ENCODE results near the gene TNNT3. TPM values are rescaled to one million over a fixed set of nuclear protein-coding genes. Genes with fewer than 3 reads are reported as not detected.

TNNT3 gene
- total RNA-seq (2022), result not detected in 2 replicates
- Bru-seq, nascent RNA, result not detected
- not detected for BruChase-seq, experiment 1, labeled RNA remaining after a 6-hour chase
- not detected for BruChase-seq, experiment 2, labeled RNA remaining after a 2-hour chase
- long read RNA-seq, result 0 reads

GRCh38 chr11:1919391-1920127 lies at the start of gene TNNT3:
TNNT3 (plus strand) TSS chr11:1919703; CDS start chr11:1922875, 3,172 bp downstream.
- BruUV-seq (replicated peaks), result no TSS peak
- Mint-ChIP-seq H3K27ac (ENCODE audit: unreplicated experiment) (no peak within 1 kb of the TSS), H3K9me3 (ENCODE audit: low read depth, unreplicated experiment) (peaks cover 3% of the 10 kb centered on the region), H3K36me3 (ENCODE audit: insufficient read depth, unreplicated experiment) (peaks cover 5% of the 10 kb centered on the region), H3K4me1 (ENCODE audit: low read depth, unreplicated experiment) (peaks cover 8% of the 10 kb centered on the region), H3K27me3 (ENCODE audit: unreplicated experiment) (peaks cover 71% of the 10 kb centered on the region), H3K4me3 (ENCODE audit: low read depth, unreplicated experiment) (no peak within 1 kb of the TSS)
- no peak for DNase-seq
- TF ChIP-seq CTCF (IDR thresholded peaks at IDR 0.05; ENCODE audit: unreplicated experiment), result no peak
- CTCF ChIA-PET, result interaction anchor here (0.7 to 1.1 kb wide), 2 partner anchors 90 to 267 kb away, joined by 3 read pairs; no protein-coding TSS in a partner anchor
- intact Hi-C loops (cut with micrococcal nuclease; ENCODE audit: unreplicated experiment), result no loop called here

- Mint-ChIP-seq H3K27ac (ENCODE audit: unreplicated experiment) (no peak overlapping the region), H3K4me1 (ENCODE audit: low read depth, unreplicated experiment) (no peaks in the 10 kb centered on the region), H3K4me3 (ENCODE audit: low read depth, unreplicated experiment) (no peak overlapping the region), H3K27me3 (ENCODE audit: unreplicated experiment) (peaks cover 60% of the 10 kb centered on the region), H3K9me3 (ENCODE audit: low read depth, unreplicated experiment) (no peaks in the 10 kb centered on the region), H3K36me3 (ENCODE audit: insufficient read depth, unreplicated experiment) (no peaks in the 10 kb centered on the region)
- CTCF ChIA-PET, result interaction anchor here (1.6 kb wide), 1 partner anchor 281 kb away, joined by 4 read pairs; no protein-coding TSS in a partner anchor
- no peak for TF ChIP-seq CTCF (IDR thresholded peaks at IDR 0.05; ENCODE audit: unreplicated experiment)
- no peak for DNase-seq
- BruUV-seq (replicated peaks), result no TSS peak
- intact Hi-C loops (cut with micrococcal nuclease; ENCODE audit: unreplicated experiment), result loop anchor here (5.0 kb wide), 1 partner anchor 33 kb away; the partner anchor contains the start of gene TNNI2
Observed at GRCh38 chr11:1870326-1870696, 49.2 kb upstream of the TNNT3 start.

GRCh38 chr11:1870721-1871466 lies 48.6 kb upstream of the TNNT3 start:
- no peak overlapping the region for H3K4me3 Mint-ChIP-seq (ENCODE audit: low read depth, unreplicated experiment)
- CTCF ChIA-PET, result interaction anchor here (0.6 to 1.6 kb wide), 2 partner anchors 37 to 281 kb away, joined by 3 to 4 read pairs; no protein-coding TSS in a partner anchor
- no peaks in the 10 kb centered on the region for H3K9me3 Mint-ChIP-seq (ENCODE audit: low read depth, unreplicated experiment)
- no peaks in the 10 kb centered on the region for H3K4me1 Mint-ChIP-seq (ENCODE audit: low read depth, unreplicated experiment)
- H3K27ac Mint-ChIP-seq (ENCODE audit: unreplicated experiment), result no peak overlapping the region
- H3K27me3 Mint-ChIP-seq (ENCODE audit: unreplicated experiment), result peaks cover 60% of the 10 kb centered on the region
- intact Hi-C loops (cut with micrococcal nuclease; ENCODE audit: unreplicated experiment), result loop anchor here (5.0 kb wide), 1 partner anchor 34 kb away; the partner anchor contains the start of gene TNNI2
- H3K36me3 Mint-ChIP-seq (ENCODE audit: insufficient read depth, unreplicated experiment), result no peaks in the 10 kb centered on the region
- TF ChIP-seq CTCF (IDR thresholded peaks at IDR 0.05; ENCODE audit: unreplicated experiment), result no peak
- BruUV-seq (replicated peaks), result no TSS peak
- DNase-seq, result no peak

GRCh38 chr11:1871531-1871930 lies 48.0 kb upstream of the TNNT3 start:
- H3K9me3 Mint-ChIP-seq (ENCODE audit: low read depth, unreplicated experiment), result no peaks in the 10 kb centered on the region
- BruUV-seq (replicated peaks), result no TSS peak
- H3K27me3 Mint-ChIP-seq (ENCODE audit: unreplicated experiment), result peaks cover 60% of the 10 kb centered on the region
- DNase-seq, result no peak
- H3K36me3 Mint-ChIP-seq (ENCODE audit: insufficient read depth, unreplicated experiment), result peaks cover 6% of the 10 kb centered on the region
- CTCF ChIA-PET, result no interaction called here
- intact Hi-C loops (cut with micrococcal nuclease; ENCODE audit: unreplicated experiment), result loop anchor here (5.0 kb wide), 1 partner anchor 34 kb away; the partner anchor contains the start of gene TNNI2
- H3K4me3 Mint-ChIP-seq (ENCODE audit: low read depth, unreplicated experiment), result no peak overlapping the region
- TF ChIP-seq CTCF (IDR thresholded peaks at IDR 0.05; ENCODE audit: unreplicated experiment), result no peak
- H3K27ac Mint-ChIP-seq (ENCODE audit: unreplicated experiment), result no peak overlapping the region
- no peaks in the 10 kb centered on the region for H3K4me1 Mint-ChIP-seq (ENCODE audit: low read depth, unreplicated experiment)
